DOHH2 (cell line): ENCODE results near the gene MYH8.

Experiments
- H3F3A ChIP-seq: fragments of 200-600 bp; sonication (generic), shearing (Covaris generic); 2 replicates; pipeline ENCODE4 v1.6.0; 2016; ENCODE audit warnings: antibody characterized with exemption, mild to moderate bottlenecking; ENCODE audit not compliant: control insufficient read depth, insufficient read depth
- H3K27ac ChIP-seq: fragments of 200-600 bp; sonication (generic); 2 replicates; pipeline ENCODE4 v1.5.1; 2014; ENCODE audit warnings: low read depth, mild to moderate bottlenecking, low read length, moderate library complexity
- H3K27me3 ChIP-seq: fragments of 200-600 bp; sonication (generic); 2 replicates; pipeline ENCODE4 v1.6.1; 2014; ENCODE audit warnings: mild to moderate bottlenecking, low read length, mixed read lengths; ENCODE audit not compliant: control insufficient read depth
- H3K36me3 ChIP-seq: fragments of 200-600 bp; sonication (generic); 2 replicates; pipeline ENCODE4 v1.6.1; 2014; ENCODE audit warnings: mild to moderate bottlenecking, low read length, moderate library complexity, mixed read lengths; ENCODE audit not compliant: control insufficient read depth
- H3K4me1 ChIP-seq: fragments of 200-600 bp; sonication (generic); 2 replicates; pipeline ENCODE4 v1.6.1; 2014; ENCODE audit warnings: mild to moderate bottlenecking, low read length, mixed read lengths; ENCODE audit not compliant: control insufficient read depth
- H3K4me2 ChIP-seq: fragments of 200-600 bp; sonication (generic); 2 replicates; pipeline ENCODE4 v1.6.0; 2014; ENCODE audit warnings: mild to moderate bottlenecking, low read length, moderate library complexity
- H3K4me3 ChIP-seq: fragments of 200-600 bp; sonication (generic); 2 replicates; pipeline ENCODE4 v1.5.1; 2014; ENCODE audit warnings: mild to moderate bottlenecking, low read length, mixed read lengths
- H3K79me2 ChIP-seq: fragments of 200-600 bp; sonication (generic); 2 replicates; pipeline ENCODE4 v1.6.1; 2014; ENCODE audit warnings: mild to moderate bottlenecking, low read length, mixed read lengths; ENCODE audit not compliant: control insufficient read depth
- H3K9me2 ChIP-seq: fragments of 200-600 bp; sonication (generic); replicated peaks from 2 replicates; pipeline ENCODE4 v1.6.1; 2014; ENCODE audit warnings: mild to moderate bottlenecking, low read length, mixed read lengths; ENCODE audit not compliant: control insufficient read depth
- H3K9me3 ChIP-seq: fragments of 200-600 bp; sonication (generic); 2 replicates; pipeline ENCODE4 v1.6.1; 2014; ENCODE audit warnings: antibody characterized with exemption, low read length, mixed read lengths; ENCODE audit not compliant: control insufficient read depth, insufficient read depth
- H4K20me1 ChIP-seq: fragments of 200-600 bp; sonication (generic); 2 replicates; pipeline ENCODE4 v1.6.0; 2014; ENCODE audit warnings: low read depth, mild to moderate bottlenecking, antibody characterized with exemption, low read length, moderate library complexity; ENCODE audit not compliant: control insufficient read depth, insufficient read depth
- EZH2phosphoT487 ChIP-seq: fragments of 200-600 bp; sonication (generic); IDR thresholded peaks from 2 replicates; pipeline ENCODE4 v1.6.1; 2017; ENCODE audit warnings: borderline replicate concordance, mild to moderate bottlenecking, antibody characterized with exemption, low read length, moderate library complexity, mixed read lengths
- TF ChIP-seq, protein P1 (sequence below): fragments of 200-600 bp; sonication (generic); IDR thresholded peaks from one replicate; pipeline ENCODE4 v1.5.1; 2014; ENCODE audit warnings: antibody characterized with exemption, mild to moderate bottlenecking, low read depth, low read length; ENCODE audit not compliant: poor library complexity, severe bottlenecking

Gene MYH8

DNA sequence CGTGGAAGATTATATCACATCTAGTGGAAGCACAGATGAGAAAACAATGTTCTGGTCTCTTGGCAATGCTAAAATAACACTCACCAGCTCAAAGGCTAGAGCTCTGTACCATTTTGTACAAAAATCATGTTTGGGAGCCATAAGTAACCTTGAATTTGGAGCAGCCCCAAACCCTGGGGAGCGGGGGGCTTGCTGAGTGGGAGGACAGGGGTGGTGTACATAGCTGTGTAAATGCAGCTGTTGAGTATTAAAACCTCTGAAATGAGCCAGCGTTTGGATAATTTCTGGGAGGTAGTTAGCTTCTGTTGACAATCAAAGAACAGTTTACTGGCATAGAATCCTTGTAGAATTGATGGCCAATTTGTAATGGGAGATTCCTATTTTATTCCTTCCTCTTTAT, 4.3 kb downstream of the MYH8 start:
- TF ChIP-seq EZH2phosphoT487: no peak
- TF ChIP-seq, protein P1, sequence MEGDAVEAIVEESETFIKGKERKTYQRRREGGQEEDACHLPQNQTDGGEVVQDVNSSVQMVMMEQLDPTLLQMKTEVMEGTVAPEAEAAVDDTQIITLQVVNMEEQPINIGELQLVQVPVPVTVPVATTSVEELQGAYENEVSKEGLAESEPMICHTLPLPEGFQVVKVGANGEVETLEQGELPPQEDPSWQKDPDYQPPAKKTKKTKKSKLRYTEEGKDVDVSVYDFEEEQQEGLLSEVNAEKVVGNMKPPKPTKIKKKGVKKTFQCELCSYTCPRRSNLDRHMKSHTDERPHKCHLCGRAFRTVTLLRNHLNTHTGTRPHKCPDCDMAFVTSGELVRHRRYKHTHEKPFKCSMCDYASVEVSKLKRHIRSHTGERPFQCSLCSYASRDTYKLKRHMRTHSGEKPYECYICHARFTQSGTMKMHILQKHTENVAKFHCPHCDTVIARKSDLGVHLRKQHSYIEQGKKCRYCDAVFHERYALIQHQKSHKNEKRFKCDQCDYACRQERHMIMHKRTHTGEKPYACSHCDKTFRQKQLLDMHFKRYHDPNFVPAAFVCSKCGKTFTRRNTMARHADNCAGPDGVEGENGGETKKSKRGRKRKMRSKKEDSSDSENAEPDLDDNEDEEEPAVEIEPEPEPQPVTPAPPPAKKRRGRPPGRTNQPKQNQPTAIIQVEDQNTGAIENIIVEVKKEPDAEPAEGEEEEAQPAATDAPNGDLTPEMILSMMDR: no peak
- no peaks in the 10 kb centered on the region for H3K9me2 ChIP-seq
- H3K4me3 ChIP-seq: no peak overlapping the region
- no peak overlapping the region for H3K27ac ChIP-seq
- H4K20me1 ChIP-seq: no peaks in the 10 kb centered on the region
- H3K9me3 ChIP-seq: no peaks in the 10 kb centered on the region
- no peaks in the 10 kb centered on the region for H3K4me1 ChIP-seq
- no peak overlapping the region for H3K4me2 ChIP-seq
- H3K36me3 ChIP-seq: no peaks in the 10 kb centered on the region
- H3K27me3 ChIP-seq: no peaks in the 10 kb centered on the region
- no peaks in the 10 kb centered on the region for H3F3A ChIP-seq
- H3K79me2 ChIP-seq: no peaks in the 10 kb centered on the region

DNA sequence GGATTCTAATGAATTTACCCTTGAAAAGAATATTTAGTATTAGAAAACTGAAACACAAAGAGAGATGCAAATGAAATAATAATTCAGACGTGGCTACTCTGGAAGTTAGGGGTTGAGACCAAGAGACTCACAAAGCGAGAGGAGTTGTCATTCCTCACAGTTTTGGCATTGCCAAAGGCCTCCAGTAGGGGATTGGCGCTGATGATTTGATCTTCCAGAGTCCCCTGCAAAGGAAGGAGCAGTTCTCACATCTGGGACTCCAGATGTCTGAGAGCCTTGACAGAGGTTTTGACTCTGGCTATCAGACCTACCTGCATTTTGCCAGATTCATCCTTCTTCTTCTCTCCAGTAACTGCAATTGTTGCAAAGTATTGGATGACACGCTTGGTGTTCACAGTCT, 6.6 kb downstream of the MYH8 start:
- Histone ChIP-seq H3K79me2 (no peaks in the 10 kb centered on the region), H3K4me3 (no peak overlapping the region), H4K20me1 (no peaks in the 10 kb centered on the region), H3F3A (no peaks in the 10 kb centered on the region), H3K9me2 (no peaks in the 10 kb centered on the region), H3K4me2 (no peak overlapping the region), H3K4me1 (no peaks in the 10 kb centered on the region), H3K36me3 (no peaks in the 10 kb centered on the region), H3K27me3 (no peaks in the 10 kb centered on the region), H3K27ac (no peak overlapping the region), H3K9me3 (no peaks in the 10 kb centered on the region)
- TF ChIP-seq, protein P1: no peak
- no peak for TF ChIP-seq EZH2phosphoT487

DNA sequence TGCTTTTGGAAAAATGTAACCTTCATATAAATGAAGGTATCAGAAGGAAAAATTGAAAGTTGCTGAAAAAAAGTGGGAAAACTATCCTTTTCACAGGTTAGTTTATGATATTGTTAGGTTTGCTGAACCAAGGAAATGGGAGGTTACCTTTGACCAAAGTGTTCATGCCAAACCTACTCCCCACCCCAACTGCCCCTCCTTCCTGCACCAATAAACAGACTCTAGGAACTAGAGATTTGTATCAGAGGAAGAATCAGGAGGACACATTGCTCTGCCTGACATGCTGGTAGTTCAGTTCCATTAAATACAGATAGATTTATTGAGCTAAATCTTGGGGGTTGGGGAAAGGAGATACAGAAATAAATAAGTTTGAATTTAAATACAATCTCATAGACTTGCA, 18.2 kb downstream of the MYH8 start:
- H3K36me3 ChIP-seq: no peaks in the 10 kb centered on the region
- no peak overlapping the region for H3K4me3 ChIP-seq
- no peak overlapping the region for H3K4me2 ChIP-seq
- no peak for TF ChIP-seq EZH2phosphoT487
- TF ChIP-seq, protein P1: no peak
- no peaks in the 10 kb centered on the region for H3K27me3 ChIP-seq
- H3K79me2 ChIP-seq: no peaks in the 10 kb centered on the region
- H3F3A ChIP-seq: no peaks in the 10 kb centered on the region
- no peak overlapping the region for H3K27ac ChIP-seq
- H3K9me2 ChIP-seq: no peaks in the 10 kb centered on the region
- no peaks in the 10 kb centered on the region for H4K20me1 ChIP-seq
- H3K4me1 ChIP-seq: no peaks in the 10 kb centered on the region
- no peaks in the 10 kb centered on the region for H3K9me3 ChIP-seq

DNA sequence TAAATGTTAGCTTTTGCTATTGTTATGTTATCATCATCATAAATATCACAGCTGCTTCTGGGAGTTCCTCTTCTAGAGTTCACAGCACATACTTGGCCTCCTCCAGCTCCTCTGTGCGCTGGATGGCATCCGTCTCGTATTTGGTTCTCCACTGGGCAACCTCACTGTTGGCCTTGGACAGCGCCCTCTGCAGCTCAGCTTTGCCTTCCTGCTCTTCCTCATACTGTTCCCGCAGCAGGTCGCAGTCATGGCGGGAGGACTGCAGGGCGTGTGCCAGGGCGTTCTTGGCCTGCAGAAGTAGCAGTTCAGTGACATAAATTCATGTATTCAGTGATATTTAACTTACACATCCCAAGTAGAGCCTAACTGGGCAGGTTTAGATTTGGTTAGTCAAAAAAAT, 23.4 kb downstream of the MYH8 start:
- H3F3A ChIP-seq: no peaks in the 10 kb centered on the region
- no peak for TF ChIP-seq EZH2phosphoT487
- TF ChIP-seq, protein P1: no peak

More for the DNA sequence above, 23.4 kb downstream of the MYH8 start:
- no peaks in the 10 kb centered on the region for H4K20me1 ChIP-seq
- no peak overlapping the region for H3K4me3 ChIP-seq
- no peak overlapping the region for H3K27ac ChIP-seq
- H3K36me3 ChIP-seq: no peaks in the 10 kb centered on the region
- no peaks in the 10 kb centered on the region for H3K9me3 ChIP-seq
- H3K4me2 ChIP-seq: no peak overlapping the region
- H3K9me2 ChIP-seq: no peaks in the 10 kb centered on the region
- H3K79me2 ChIP-seq: no peaks in the 10 kb centered on the region
- no peaks in the 10 kb centered on the region for H3K27me3 ChIP-seq
- H3K4me1 ChIP-seq: no peaks in the 10 kb centered on the region
